GM10266 (cell line): ENCODE data around the gene FRMD1.

ENCODE experiments used
- DNase-seq: peaks from one replicate; pipeline ENCODE4 v3.0.0; 2012; ENCODE audit errors: extremely low spot score
- TF ChIP-seq, protein P1 (sequence below): IDR thresholded peaks from 2 replicates; pipeline ENCODE4 v1.5.1; 2012; ENCODE audit warnings: mild to moderate bottlenecking, low read depth; ENCODE audit not compliant: control insufficient read depth, insufficient read depth; ENCODE audit errors: missing control alignments

Gene FRMD1

DNA sequence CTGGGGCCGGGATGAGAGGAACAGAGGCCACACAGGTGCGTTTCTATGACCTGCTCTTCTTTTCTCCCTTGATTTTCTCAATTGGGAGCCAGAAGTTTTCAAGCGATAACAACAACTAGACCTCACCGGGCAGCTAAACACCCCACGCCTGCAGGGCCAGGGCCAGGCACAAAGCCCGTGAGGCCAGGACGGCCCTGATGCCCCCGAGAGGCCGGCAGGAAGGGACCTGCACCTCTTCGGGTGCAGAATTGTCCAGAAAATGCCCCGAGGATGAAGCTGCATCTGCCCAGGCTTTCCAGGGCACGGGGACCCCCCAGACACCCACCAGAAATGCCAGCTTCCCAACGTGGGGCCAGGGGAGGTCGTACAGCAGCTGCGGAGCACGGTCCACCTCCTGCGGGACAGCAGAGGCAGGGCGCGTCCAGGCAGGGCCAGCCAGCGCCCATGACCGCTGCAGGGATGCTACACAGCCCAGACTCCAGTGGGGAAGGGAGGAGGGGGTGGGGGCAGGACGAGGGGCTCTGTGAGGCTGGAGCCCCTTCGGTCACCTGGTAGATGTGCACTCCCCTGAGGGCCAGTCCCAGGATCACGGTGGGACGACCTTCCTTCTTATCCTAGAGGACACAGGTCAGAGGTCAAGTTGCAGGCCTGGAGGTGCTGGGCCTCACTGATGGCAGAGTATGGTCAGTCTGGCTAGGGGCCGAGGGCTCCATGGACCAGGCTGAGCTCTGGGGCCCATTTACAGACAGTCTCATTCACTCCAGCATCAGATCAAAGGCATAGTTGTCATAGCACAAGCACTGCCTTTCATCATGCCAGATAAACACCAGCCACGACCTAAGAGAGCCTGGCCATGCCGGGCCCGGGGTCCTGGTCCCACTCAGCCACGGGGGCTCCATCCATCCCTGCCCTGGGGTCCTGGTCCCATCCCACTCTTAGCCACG lies 16.4 kb downstream of the FRMD1 start:
- DNase-seq: no peak
- TF ChIP-seq, protein P1, sequence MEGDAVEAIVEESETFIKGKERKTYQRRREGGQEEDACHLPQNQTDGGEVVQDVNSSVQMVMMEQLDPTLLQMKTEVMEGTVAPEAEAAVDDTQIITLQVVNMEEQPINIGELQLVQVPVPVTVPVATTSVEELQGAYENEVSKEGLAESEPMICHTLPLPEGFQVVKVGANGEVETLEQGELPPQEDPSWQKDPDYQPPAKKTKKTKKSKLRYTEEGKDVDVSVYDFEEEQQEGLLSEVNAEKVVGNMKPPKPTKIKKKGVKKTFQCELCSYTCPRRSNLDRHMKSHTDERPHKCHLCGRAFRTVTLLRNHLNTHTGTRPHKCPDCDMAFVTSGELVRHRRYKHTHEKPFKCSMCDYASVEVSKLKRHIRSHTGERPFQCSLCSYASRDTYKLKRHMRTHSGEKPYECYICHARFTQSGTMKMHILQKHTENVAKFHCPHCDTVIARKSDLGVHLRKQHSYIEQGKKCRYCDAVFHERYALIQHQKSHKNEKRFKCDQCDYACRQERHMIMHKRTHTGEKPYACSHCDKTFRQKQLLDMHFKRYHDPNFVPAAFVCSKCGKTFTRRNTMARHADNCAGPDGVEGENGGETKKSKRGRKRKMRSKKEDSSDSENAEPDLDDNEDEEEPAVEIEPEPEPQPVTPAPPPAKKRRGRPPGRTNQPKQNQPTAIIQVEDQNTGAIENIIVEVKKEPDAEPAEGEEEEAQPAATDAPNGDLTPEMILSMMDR: no peak

DNA sequence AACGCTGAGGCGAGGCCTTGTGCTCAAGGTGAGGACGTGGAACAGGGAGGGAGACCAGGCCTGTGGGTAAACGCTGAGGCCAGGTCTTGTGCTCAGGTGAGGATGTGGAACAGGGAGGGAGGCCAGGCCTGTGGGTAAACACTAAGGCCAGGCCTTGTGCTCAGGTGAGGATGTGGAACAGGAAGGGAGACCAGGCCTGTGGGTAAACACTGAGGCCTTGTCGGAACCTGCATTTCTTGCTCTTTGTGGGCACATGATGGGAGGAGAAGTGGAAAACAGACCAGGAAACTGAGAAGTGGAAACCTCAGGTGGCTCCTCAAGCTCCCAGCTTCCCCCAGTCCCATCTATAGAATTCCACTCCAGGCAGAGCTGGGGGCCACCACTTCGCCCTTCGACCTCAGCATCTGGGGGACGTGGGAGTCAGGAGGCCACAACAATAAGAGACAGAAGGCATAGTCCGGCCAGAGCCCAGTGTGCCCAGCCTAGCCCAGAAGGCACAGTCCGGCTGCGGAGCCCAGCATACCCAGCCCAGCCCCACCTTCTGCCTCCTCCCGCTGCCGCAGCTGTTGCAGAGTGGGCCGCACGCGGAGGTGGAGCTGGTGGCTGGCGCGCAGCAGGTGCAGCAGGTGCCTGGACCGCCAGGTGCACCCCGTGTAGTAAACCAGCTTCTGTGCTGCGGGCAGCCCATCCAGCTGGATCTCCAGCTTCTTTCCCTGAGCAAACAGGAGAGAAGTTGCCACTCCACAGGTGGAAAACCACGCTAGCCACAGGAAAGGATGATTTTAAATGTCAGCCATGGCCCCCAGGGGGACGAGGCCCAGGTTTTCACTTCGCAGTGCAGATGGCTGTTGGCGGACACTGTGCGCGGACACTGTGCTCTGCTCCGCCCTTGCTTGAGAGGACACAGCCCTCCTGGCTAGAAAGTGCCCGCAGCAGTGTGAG lies 17.5 kb downstream of the FRMD1 start:
- DNase-seq: no peak
- TF ChIP-seq, protein P1: no peak

DNA sequence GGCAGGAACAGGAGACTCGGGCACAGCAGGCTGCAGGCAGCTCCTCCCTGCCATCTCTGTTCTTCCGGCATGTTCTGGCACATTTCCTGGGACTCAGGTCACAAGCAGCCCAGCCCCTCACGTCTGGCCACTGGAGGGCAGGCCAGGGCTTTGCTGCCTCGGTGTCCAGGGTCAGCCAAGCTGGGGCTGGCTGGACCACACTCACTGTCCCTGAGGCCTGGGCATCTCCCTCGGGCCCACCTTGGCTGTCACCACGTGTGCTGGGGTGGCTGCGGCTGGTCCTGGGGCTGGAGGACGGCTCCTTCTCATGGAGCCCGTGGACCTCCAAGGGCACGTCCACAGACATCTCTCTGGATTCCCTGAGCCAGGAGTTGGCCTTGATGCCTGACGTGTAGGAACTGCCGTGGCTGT lies 18.5 kb downstream of the FRMD1 start:
- DNase-seq: no peak
- TF ChIP-seq, protein P1: no peak

DNA sequence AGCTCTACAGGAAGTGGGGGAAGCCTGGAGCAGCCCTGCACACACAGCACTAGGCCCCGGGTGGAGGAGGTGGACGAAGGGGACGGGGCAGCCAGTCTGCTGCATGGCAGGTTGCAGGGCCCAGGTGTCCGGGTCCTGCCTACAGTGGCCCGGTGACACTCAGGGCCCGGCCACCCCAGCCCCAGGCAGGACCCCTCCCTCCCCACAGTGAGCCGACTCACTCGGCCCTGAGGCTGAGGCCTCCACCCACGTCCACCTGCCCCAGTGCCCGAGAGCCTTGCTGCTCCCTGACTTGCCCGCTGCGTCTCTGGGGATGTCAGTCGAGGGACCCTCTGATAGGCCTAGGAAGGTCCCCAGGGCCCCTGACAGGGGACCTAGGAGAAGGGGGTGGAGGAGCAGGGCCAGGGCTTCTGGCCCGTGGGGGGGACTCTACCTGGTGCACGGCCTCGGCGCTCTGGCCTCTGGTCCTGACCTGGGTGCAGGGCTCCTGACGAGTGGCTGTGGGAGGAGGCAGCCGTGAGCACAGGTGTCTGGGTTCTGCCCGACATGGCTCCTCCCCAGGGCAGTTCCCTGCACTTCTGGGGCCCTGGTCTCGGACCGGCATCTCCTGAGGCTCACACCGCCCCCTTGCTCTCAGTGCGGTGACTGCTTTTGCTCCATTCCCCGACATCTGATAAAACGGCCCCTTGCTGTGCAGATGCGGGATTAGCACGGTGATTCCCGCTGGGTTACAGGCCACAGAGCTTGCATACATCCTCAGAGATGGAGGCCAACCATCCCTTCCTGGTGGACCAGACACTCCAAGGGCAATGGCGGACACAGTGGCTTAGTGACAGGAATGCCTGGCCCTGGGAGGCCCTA lies 20.1 kb downstream of the FRMD1 start:
- TF ChIP-seq, protein P1: no peak

DNA sequence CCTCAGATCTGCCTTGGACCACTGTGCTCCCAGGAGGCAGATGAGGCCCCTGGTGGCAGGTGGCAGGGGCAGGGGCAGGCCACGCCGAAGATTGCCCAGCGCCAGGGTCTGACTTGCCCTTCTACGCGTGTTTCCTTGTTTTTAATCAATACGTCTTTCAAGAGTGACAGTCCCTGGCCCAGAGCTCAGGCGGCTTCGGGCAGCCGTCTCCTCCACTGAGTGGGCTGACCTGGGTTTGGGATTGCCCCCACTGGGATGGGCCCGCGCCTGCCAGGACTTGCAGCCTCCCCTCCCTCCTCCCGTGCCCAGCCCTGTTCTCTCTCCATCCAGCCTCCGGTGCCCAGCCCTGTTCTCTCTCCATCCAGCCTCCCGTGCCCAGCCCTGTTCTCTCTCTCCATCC lies 21.2 kb downstream of the FRMD1 start:
- no peak for DNase-seq

More for the DNA sequence above, 20.1 kb downstream of the FRMD1 start:
- no peak for DNase-seq

More for the DNA sequence above, 21.2 kb downstream of the FRMD1 start:
- TF ChIP-seq, protein P1: no peak
